HEK293 (cell line): ENCODE data around the gene TMEM212.

Source experiments
- BCL11A ChIP-seq: fragments of 450-650 bp; formaldehyde crosslinking; IDR thresholded peaks from 2 replicates; pipeline ENCODE4 v1.5.1; 2016; ENCODE audit warnings: low read depth, missing biosample characterization, missing genetic modification characterization
- IKZF3 ChIP-seq: fragments of 450-650 bp; IDR thresholded peaks from 2 replicates; pipeline ENCODE4 v1.5.0; 2018; ENCODE audit warnings: missing biosample characterization, mild to moderate bottlenecking, missing genetic modification characterization, moderate library complexity
- KLF7 ChIP-seq: fragments of 450-650 bp; formaldehyde crosslinking; IDR thresholded peaks from 2 replicates; pipeline ENCODE4 v1.5.1; 2016; ENCODE audit warnings: missing biosample characterization, missing genetic modification characterization, borderline replicate concordance
- KLF9 ChIP-seq: fragments of 450-650 bp; formaldehyde crosslinking; IDR thresholded peaks from 2 replicates; pipeline ENCODE4 v1.5.1; 2016; ENCODE audit warnings: missing biosample characterization, missing genetic modification characterization, low read depth
- MEIS1 ChIP-seq: sonication (generic); formaldehyde crosslinking; IDR thresholded peaks from 2 replicates; pipeline ENCODE4 v1.8.1; 2022; ENCODE audit warnings: missing genetic modification reagents, mild to moderate bottlenecking, borderline replicate concordance
- SCRT1 ChIP-seq: fragments of 450-650 bp; formaldehyde crosslinking; IDR thresholded peaks from 2 replicates; pipeline ENCODE4 v1.5.1; 2016; ENCODE audit warnings: missing biosample characterization, missing genetic modification characterization, borderline replicate concordance
- SP7 ChIP-seq: fragments of 450-650 bp; formaldehyde crosslinking; IDR thresholded peaks from 2 replicates; pipeline ENCODE4 v1.5.1; 2016; ENCODE audit warnings: missing biosample characterization, missing genetic modification characterization
- TSHZ1 ChIP-seq: fragments of 450-650 bp; formaldehyde crosslinking; IDR thresholded peaks from 2 replicates; pipeline ENCODE4 v1.5.1; 2016; ENCODE audit warnings: missing biosample characterization, missing genetic modification characterization, borderline replicate concordance
- ZFP41 ChIP-seq: fragments of 450-650 bp; formaldehyde crosslinking; IDR thresholded peaks from 2 replicates; pipeline ENCODE4 v1.5.1; 2016; ENCODE audit warnings: missing biosample characterization, missing genetic modification characterization, borderline replicate concordance
- ZNF239 ChIP-seq: fragments of 450-650 bp; formaldehyde crosslinking; IDR thresholded peaks from 2 replicates; pipeline ENCODE4 v1.5.1; 2016; ENCODE audit warnings: missing biosample characterization, missing genetic modification characterization
- ZNF266 ChIP-seq: fragments of 450-650 bp; formaldehyde crosslinking; IDR thresholded peaks from 2 replicates; pipeline ENCODE4 v1.5.1; 2016; ENCODE audit warnings: missing biosample characterization, missing genetic modification characterization, low read depth
- ZNF292 ChIP-seq: fragments of 450-650 bp; formaldehyde crosslinking; IDR thresholded peaks from 2 replicates; pipeline ENCODE4 v1.5.1; 2016; ENCODE audit warnings: low read depth, missing biosample characterization, missing genetic modification characterization, borderline replicate concordance
- ZNF350 ChIP-seq: fragments of 450-650 bp; formaldehyde crosslinking; IDR thresholded peaks from 2 replicates; pipeline ENCODE4 v1.5.0; 2017; ENCODE audit warnings: missing biosample characterization, mild to moderate bottlenecking, missing genetic modification characterization
- ZNF37A ChIP-seq: fragments of 450-650 bp; IDR thresholded peaks from 2 replicates; pipeline ENCODE4 v1.5.1; 2018; ENCODE audit warnings: missing biosample characterization, missing genetic modification characterization
- ZNF398 ChIP-seq: fragments of 450-650 bp; formaldehyde crosslinking; IDR thresholded peaks from 2 replicates; pipeline ENCODE4 v1.5.1; 2017; ENCODE audit warnings: missing biosample characterization, missing genetic modification characterization
- ZNF423 ChIP-seq: fragments of 450-650 bp; formaldehyde crosslinking; IDR thresholded peaks from 2 replicates; pipeline ENCODE4 v1.5.1; 2016; ENCODE audit warnings: missing biosample characterization, missing genetic modification characterization
- ZNF501 ChIP-seq: fragments of 450-650 bp; formaldehyde crosslinking; IDR thresholded peaks from 2 replicates; pipeline ENCODE4 v1.5.1; 2016; ENCODE audit warnings: missing biosample characterization, missing genetic modification characterization
- ZNF514 ChIP-seq: fragments of 450-650 bp; formaldehyde crosslinking; IDR thresholded peaks from 2 replicates; pipeline ENCODE4 v1.5.1; 2016; ENCODE audit warnings: missing biosample characterization, missing genetic modification characterization
- ZNF548 ChIP-seq: fragments of 450-650 bp; formaldehyde crosslinking; IDR thresholded peaks from 2 replicates; pipeline ENCODE4 v1.5.1; 2016; ENCODE audit warnings: missing biosample characterization, missing genetic modification characterization
- ZNF596 ChIP-seq: fragments of 450-650 bp; IDR thresholded peaks from 2 replicates; pipeline ENCODE4 v1.5.0; 2018; ENCODE audit warnings: missing biosample characterization, mild to moderate bottlenecking, missing genetic modification characterization, moderate library complexity
- ZNF621 ChIP-seq: fragments of 450-650 bp; formaldehyde crosslinking; IDR thresholded peaks from 2 replicates; pipeline ENCODE4 v1.5.1; 2017; ENCODE audit warnings: missing biosample characterization, missing genetic modification characterization
- ZNF658 ChIP-seq: fragments of 450-650 bp; formaldehyde crosslinking; IDR thresholded peaks from 2 replicates; pipeline ENCODE4; 2016; ENCODE audit warnings: missing biosample characterization, missing genetic modification characterization
- ZNF670 ChIP-seq: fragments of 450-650 bp; formaldehyde crosslinking; IDR thresholded peaks from 2 replicates; pipeline ENCODE4 v1.5.1; 2016; ENCODE audit warnings: missing biosample characterization, missing genetic modification characterization, low read depth
- ZNF76 ChIP-seq: fragments of 450-650 bp; formaldehyde crosslinking; IDR thresholded peaks from 2 replicates; pipeline ENCODE4; 2016; ENCODE audit warnings: low read depth, missing biosample characterization, missing genetic modification characterization, borderline replicate concordance
- ZNF777 ChIP-seq: fragments of 450-650 bp; formaldehyde crosslinking; IDR thresholded peaks from 2 replicates; pipeline ENCODE4 v1.5.1; 2017; ENCODE audit warnings: missing biosample characterization, missing genetic modification characterization, borderline replicate concordance
- TF ChIP-seq, protein P1 (sequence below): fragments of 450-650 bp; formaldehyde crosslinking; IDR thresholded peaks from 2 replicates; pipeline ENCODE4 v1.5.1; 2016; ENCODE audit warnings: missing biosample characterization, missing genetic modification characterization
- TF ChIP-seq, protein P2 (sequence below): fragments of 450-650 bp; formaldehyde crosslinking; IDR thresholded peaks from 2 replicates; pipeline ENCODE4 v1.5.1; 2016; ENCODE audit warnings: missing biosample characterization, missing genetic modification characterization
- TF ChIP-seq, protein P3 (sequence below): sonication (generic); formaldehyde crosslinking; IDR thresholded peaks from 2 replicates; pipeline ENCODE4 v1.8.1; 2022; ENCODE audit warnings: mild to moderate bottlenecking, moderate library complexity, missing genetic modification reagents

Gene TMEM212

DNA sequence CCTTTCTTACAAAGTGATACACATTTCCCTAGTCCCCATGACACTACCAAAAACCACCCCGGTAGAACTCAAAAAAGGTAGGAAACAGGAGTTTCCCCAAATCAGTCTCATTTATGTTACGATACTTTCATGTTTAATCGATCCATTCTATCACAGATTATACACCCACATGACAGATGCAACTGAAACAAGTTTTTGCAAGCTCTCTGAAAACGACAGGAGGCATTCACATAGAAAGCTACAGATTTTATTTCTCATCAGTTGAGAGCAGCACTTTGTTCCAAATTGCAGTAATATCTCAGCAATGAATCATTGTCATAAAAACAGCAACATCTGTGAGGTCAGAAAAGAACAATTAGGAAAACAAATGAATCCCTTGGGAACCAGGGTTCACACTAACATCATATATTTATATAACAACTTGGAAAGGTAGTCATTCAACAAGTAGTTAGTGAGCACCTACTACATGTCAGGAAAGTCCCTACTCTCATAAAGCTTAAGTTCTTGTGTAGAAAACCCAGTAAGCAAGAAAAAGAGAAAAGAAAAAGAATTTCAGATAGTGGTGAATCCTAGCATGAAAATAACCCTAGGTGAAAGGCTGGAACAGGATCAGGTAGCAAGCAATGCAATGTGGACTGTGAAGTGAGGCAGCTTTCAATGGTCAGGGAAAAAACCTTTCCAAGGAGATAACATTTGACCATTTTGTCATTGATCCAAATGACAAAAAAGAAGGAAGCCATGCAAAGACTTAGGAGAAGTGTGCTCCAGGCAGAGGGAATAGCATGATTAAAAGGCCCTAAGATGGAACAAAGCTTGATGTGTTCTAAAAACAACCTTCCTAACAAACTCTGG lies 41.2 kb upstream of the TMEM212 start (continued):
- TF ChIP-seq, protein P1, sequence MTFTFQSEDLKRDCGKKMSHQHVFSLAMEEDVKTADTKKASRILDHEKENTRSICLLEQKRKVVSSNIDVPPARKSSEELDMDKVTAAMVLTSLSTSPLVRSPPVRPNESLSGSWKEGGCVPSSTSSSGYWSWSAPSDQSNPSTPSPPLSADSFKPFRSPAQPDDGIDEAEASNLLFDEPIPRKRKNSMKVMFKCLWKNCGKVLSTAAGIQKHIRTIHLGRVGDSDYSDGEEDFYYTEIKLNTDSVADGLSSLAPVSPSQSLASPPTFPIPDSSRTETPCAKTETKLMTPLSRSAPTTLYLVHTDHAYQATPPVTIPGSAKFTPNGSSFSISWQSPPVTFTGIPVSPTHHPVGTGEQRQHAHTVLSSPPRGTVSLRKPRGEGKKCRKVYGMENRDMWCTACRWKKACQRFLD (tag by site-specific recombination), result no peak
- TF ChIP-seq ZNF37A (tag by site-specific recombination), result no peak
- TF ChIP-seq ZNF266, result no peak
- TF ChIP-seq ZNF777, result no peak
- TF ChIP-seq ZNF398 (tag by site-specific recombination), result no peak
- TF ChIP-seq ZFP41 (tag by site-specific recombination), result no peak
- TF ChIP-seq ZNF621, result no peak
- TF ChIP-seq SCRT1, result peak; percentile 46; the same call in 1 of the 2 replicates
- TF ChIP-seq ZNF501 (tag by site-specific recombination), result no peak
- TF ChIP-seq KLF7 (tag by site-specific recombination), result no peak
- TF ChIP-seq KLF9, result no peak
- TF ChIP-seq ZNF350 (tag by site-specific recombination), result no peak
- TF ChIP-seq ZNF292 (tag by site-specific recombination), result no peak
- no peak for TF ChIP-seq ZNF670 (tag by site-specific recombination)
- peak; percentile 85; the same call in 1 of the 2 replicates for TF ChIP-seq BCL11A (tag by site-specific recombination)
- peak; percentile 89 for TF ChIP-seq IKZF3 (tag by site-specific recombination)
- TF ChIP-seq ZNF239 (tag by site-specific recombination), result no peak
- TF ChIP-seq, protein P2, sequence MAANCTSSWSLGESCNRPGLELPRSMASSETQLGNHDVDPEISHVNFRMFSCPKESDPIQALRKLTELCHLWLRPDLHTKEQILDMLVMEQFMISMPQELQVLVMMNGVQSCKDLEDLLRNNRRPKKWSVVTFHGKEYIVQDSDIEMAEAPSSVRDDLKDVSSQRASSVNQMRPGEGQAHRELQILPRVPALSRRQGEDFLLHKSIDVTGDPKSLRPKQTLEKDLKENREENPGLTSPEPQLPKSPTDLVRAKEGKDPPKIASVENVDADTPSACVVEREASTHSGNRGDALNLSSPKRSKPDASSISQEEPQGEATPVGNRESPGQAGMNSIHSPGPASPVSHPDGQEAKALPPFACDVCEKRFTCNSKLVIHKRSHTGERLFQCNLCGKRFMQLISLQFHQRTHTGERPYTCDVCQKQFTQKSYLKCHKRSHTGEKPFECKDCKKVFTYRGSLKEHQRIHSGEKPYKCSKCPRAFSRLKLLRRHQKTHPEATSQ (tag by site-specific recombination), result no peak
- TF ChIP-seq, protein P3, sequence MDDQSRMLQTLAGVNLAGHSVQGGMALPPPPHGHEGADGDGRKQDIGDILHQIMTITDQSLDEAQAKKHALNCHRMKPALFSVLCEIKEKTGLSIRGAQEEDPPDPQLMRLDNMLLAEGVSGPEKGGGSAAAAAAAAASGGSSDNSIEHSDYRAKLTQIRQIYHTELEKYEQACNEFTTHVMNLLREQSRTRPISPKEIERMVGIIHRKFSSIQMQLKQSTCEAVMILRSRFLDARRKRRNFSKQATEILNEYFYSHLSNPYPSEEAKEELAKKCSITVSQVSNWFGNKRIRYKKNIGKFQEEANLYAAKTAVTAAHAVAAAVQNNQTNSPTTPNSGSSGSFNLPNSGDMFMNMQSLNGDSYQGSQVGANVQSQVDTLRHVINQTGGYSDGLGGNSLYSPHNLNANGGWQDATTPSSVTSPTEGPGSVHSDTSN (CRISPR knock-in tag), result no peak
- TF ChIP-seq ZNF76 (tag by site-specific recombination), result no peak
- no peak for TF ChIP-seq ZNF514 (tag by site-specific recombination)
- TF ChIP-seq ZNF596 (tag by site-specific recombination), result no peak
- no peak for TF ChIP-seq ZNF423 (tag by site-specific recombination)
- peak; percentile 92 for TF ChIP-seq TSHZ1 (tag by site-specific recombination)
- TF ChIP-seq ZNF658, result no peak
- TF ChIP-seq ZNF548 (tag by site-specific recombination), result no peak
- TF ChIP-seq MEIS1, result no peak
- TF ChIP-seq SP7 (tag by site-specific recombination), result peak; percentile 83
